Hepatocyte (in vitro differentiated cells): ENCODE data around the gene ARHGAP25. TPM values are rescaled to one million over a fixed set of nuclear protein-coding genes. Genes with fewer than 3 reads are reported as not detected.
A peak's percentile ranks its signal among the peaks of the same experiment; 100 is the strongest.

Experiments used
- DNase-seq: peaks from one replicate; pipeline ENCODE4 v3.0.0-alpha.2; 2016; ENCODE audit warnings: low spot score
- H2AFZ ChIP-seq: fragments of 200-600 bp; sonication (generic); 2 replicates; pipeline ENCODE4 v1.6.0; 2016; ENCODE audit warnings: antibody characterized with exemption, mild to moderate bottlenecking
- H3K27ac ChIP-seq: fragments of 200-600 bp; sonication (generic); 2 replicates; pipeline ENCODE4 v1.5.1; 2016; ENCODE audit warnings: mild to moderate bottlenecking
- H3K27me3 ChIP-seq: fragments of 200-600 bp; sonication (generic); 2 replicates; pipeline ENCODE4 v1.6.1; 2016
- H3K36me3 ChIP-seq: fragments of 200-600 bp; sonication (generic); replicated peaks from 2 replicates; pipeline ENCODE4 v1.5.1; 2016; ENCODE audit warnings: low read depth; ENCODE audit not compliant: insufficient read depth
- H3K4me1 ChIP-seq: fragments of 200-600 bp; sonication (generic); 2 replicates; pipeline ENCODE4 v1.5.1; 2016; ENCODE audit warnings: mild to moderate bottlenecking, moderate library complexity; ENCODE audit not compliant: insufficient read depth
- H3K4me2 ChIP-seq: fragments of 200-600 bp; sonication (generic); 2 replicates; pipeline ENCODE4 v1.6.0; 2016
- H3K4me3 ChIP-seq: fragments of 200-600 bp; sonication (generic); 2 replicates; pipeline ENCODE4 v1.5.1; 2016; ENCODE audit warnings: mild to moderate bottlenecking
- H3K79me2 ChIP-seq: fragments of 200-600 bp; sonication (generic); 2 replicates; pipeline ENCODE4 v1.6.0; 2017; ENCODE audit warnings: mild to moderate bottlenecking
- H3K9me2 ChIP-seq: fragments of 200-600 bp; sonication (generic); replicated peaks from 2 replicates; pipeline ENCODE4 v1.6.0; 2017; ENCODE audit warnings: mild to moderate bottlenecking; ENCODE audit not compliant: insufficient read depth
- H3K9me3 ChIP-seq: fragments of 200-600 bp; sonication (generic); 2 replicates; pipeline ENCODE4 v1.5.1; 2016; ENCODE audit warnings: low read depth, mild to moderate bottlenecking
- H4K20me1 ChIP-seq: fragments of 200-600 bp; sonication (generic); 2 replicates; pipeline ENCODE4 v1.6.0; 2016; ENCODE audit warnings: mild to moderate bottlenecking; ENCODE audit not compliant: insufficient read depth, poor library complexity, severe bottlenecking
- CTCF ChIP-seq: fragments of 200-600 bp; sonication (generic); IDR thresholded peaks from 2 replicates; pipeline ENCODE4 v1.5.1; 2016; ENCODE audit warnings: antibody characterized with exemption, mild to moderate bottlenecking; ENCODE audit not compliant: poor library complexity
- EZH2 ChIP-seq: fragments of 200-600 bp; sonication (generic); IDR thresholded peaks from 2 replicates; pipeline ENCODE4 v1.6.1; 2016; ENCODE audit warnings: antibody characterized with exemption, mild to moderate bottlenecking, borderline replicate concordance
- EZH2phosphoT487 ChIP-seq: fragments of 200-600 bp; sonication (generic); IDR thresholded peaks from one replicate; pipeline ENCODE4 v1.6.1; 2018; ENCODE audit warnings: antibody characterized with exemption, mild to moderate bottlenecking, low read depth, moderate library complexity; ENCODE audit not compliant: unreplicated experiment, severe bottlenecking
- WGBS: methylation state at CpG from one replicate; pipeline ENCODE4 v1.1.6; 2016; ENCODE audit warnings: low lambda C conversion rate; ENCODE audit errors: missing lambda C conversion rate; 5-methylcytosine and 5-hydroxymethylcytosine counted together
- polyA plus RNA-seq: library from polyadenylated mRNA; unstranded; fragments of >200 nt; fragmentation: Nextera tagmentation; extraction: Ambion mirVana; gene quantifications from 2 replicates; pipeline ENCODE4 v1.2.1, GENCODE V29; 2016
- total RNA-seq: library from RNA; depleted of rRNA; stranded (reverse); fragments of >200 nt; gene quantifications from 2 replicates; pipeline ENCODE4 v1.2.3, GENCODE V29; 2014

ARHGAP25 gene
- total and polyA plus RNA-seq, 2 experiments from 2014 or later: 0.21 to 0.47 TPM

GRCh38 chr2:68831686-68832232 is 97.1 kb downstream of the ARHGAP25 start:
- 92% methylated on average over 3 of the region's 3 CpGs for WGBS
- Histone ChIP-seq H3K4me1 (peaks cover 14% of the 10 kb centered on the region), H2AFZ (no peak overlapping the region), H3K36me3 (no peaks in the 10 kb centered on the region), H3K4me2 (no peak overlapping the region), H4K20me1 (no peaks in the 10 kb centered on the region), H3K4me3 (no peak overlapping the region), H3K27me3 (no peaks in the 10 kb centered on the region), H3K9me3 (no peaks in the 10 kb centered on the region), H3K9me2 (no peaks in the 10 kb centered on the region), H3K27ac (peak overlapping the region; percentile 42), H3K79me2 (no peaks in the 10 kb centered on the region)
- TF ChIP-seq EZH2phosphoT487 (no peak), EZH2 (no peak), CTCF (no peak)
- no peak for DNase-seq

GRCh38 chr2:68832233-68832869 is 97.7 kb downstream of the ARHGAP25 start:
- H3K27me3 ChIP-seq: no peaks in the 10 kb centered on the region
- H3K79me2 ChIP-seq: no peaks in the 10 kb centered on the region
- no peak overlapping the region for H3K4me2 ChIP-seq
- peaks cover 14% of the 10 kb centered on the region for H3K4me1 ChIP-seq
- TF ChIP-seq EZH2 (no peak), CTCF (no peak), EZH2phosphoT487 (no peak)
- H4K20me1 ChIP-seq: no peaks in the 10 kb centered on the region
- H3K9me2 ChIP-seq: no peaks in the 10 kb centered on the region
- WGBS: 76% methylated on average over 8 of the region's 8 CpGs
- no peaks in the 10 kb centered on the region for H3K36me3 ChIP-seq
- no peaks in the 10 kb centered on the region for H3K9me3 ChIP-seq
- no peak overlapping the region for H3K4me3 ChIP-seq
- peak overlapping the region; percentile 42 for H3K27ac ChIP-seq
- no peak overlapping the region for H2AFZ ChIP-seq
- peak; percentile 23 for DNase-seq

- Histone ChIP-seq H3K27me3 (no peaks in the 10 kb centered on the region), H3K9me3 (no peaks in the 10 kb centered on the region), H3K9me2 (no peaks in the 10 kb centered on the region), H3K4me3 (no peak overlapping the region), H3K4me1 (peaks cover 14% of the 10 kb centered on the region), H2AFZ (no peak overlapping the region), H3K36me3 (no peaks in the 10 kb centered on the region), H3K27ac (no peak overlapping the region), H3K4me2 (no peak overlapping the region), H3K79me2 (no peaks in the 10 kb centered on the region), H4K20me1 (no peaks in the 10 kb centered on the region)
- DNase-seq: no peak
- TF ChIP-seq CTCF (no peak), EZH2 (no peak), EZH2phosphoT487 (no peak)
- WGBS: 97% methylated on average over 2 of the region's 2 CpGs
Measured at GRCh38 chr2:68833162-68833561, 98.6 kb downstream of the ARHGAP25 start.
